SK-N-SH (cell line): ENCODE data around the gene KIFC3. TPM values are rescaled to one million over a fixed set of nuclear protein-coding genes. Genes with fewer than 3 reads are reported as not detected.

Source experiments
- CTCF ChIA-PET: fragments of 300-600, 350-600 bp; formaldehyde crosslinking; extraction: SDS; loops from one replicate; lab custom pipeline; 2021; lab: Yijun Ruan, JAX
- POLR2A ChIA-PET: fragments of 350-600 bp; sonication (Branson Sonifier 250); formaldehyde crosslinking; extraction: SDS; loops from one replicate; lab custom pipeline; 2020; ENCODE audit warnings: antibody characterized with exemption, inconsistent platforms; lab: Yijun Ruan, JAX
- DNase-seq: peaks from one replicate; pipeline ENCODE4 v3.0.0; 2012
- H2AFZ ChIP-seq: fragments of 200-600 bp; sonication (generic); 2 replicates; pipeline ENCODE4 v1.8.1; 2016; ENCODE audit warnings: antibody characterized with exemption, mild to moderate bottlenecking, low read depth
- H3F3A ChIP-seq: fragments of 200-600 bp; sonication (generic); replicated peaks from 2 replicates; pipeline ENCODE3; 2016; ENCODE audit warnings: antibody characterized with exemption, mild to moderate bottlenecking; ENCODE audit not compliant: insufficient read depth
- H3K27ac ChIP-seq, 2 experiments: fragments of 200-500 bp in 1 of 2; fragments of 200-600 bp in 1 of 2; sonication (Bioruptor generic) in 1 of 2; sonication (generic), shearing (Covaris generic) in 1 of 2; 2 replicates each; pipeline versions ENCODE4 v1.5.1 to v1.6.1; 2014 to 2016; ENCODE audit warnings: low read depth in 2 of 2, inconsistent platforms in 1 of 2, low read length in 1 of 2, mild to moderate bottlenecking in 1 of 2, mixed read lengths in 1 of 2
- H3K27me3 ChIP-seq: fragments of 200-600 bp; sonication (generic), shearing (Covaris generic); 2 replicates; pipeline ENCODE4 v1.6.1; 2016; ENCODE audit warnings: mixed run types; ENCODE audit not compliant: insufficient read depth
- H3K36me3 ChIP-seq, 2 experiments: fragments of 200-500 bp in 1 of 2; fragments of 200-600 bp in 1 of 2; sonication (Bioruptor generic) in 1 of 2; sonication (generic) in 1 of 2; replicated peaks in 1 of 2; 2 replicates each; pipeline versions ENCODE3 to v1.5.1; 2014 to 2016; ENCODE audit warnings: low read length in 1 of 2, mild to moderate bottlenecking in 1 of 2; ENCODE audit not compliant: insufficient read depth in 2 of 2, control insufficient read depth in 1 of 2
- H3K4me1 ChIP-seq, 2 experiments: fragments of 200-500 bp in 1 of 2; fragments of 200-600 bp in 1 of 2; sonication (Bioruptor generic) in 1 of 2; sonication (generic), shearing (Covaris generic) in 1 of 2; 2 replicates each; pipeline versions ENCODE4 v1.5.1 to v1.6.1; 2014 to 2016; ENCODE audit warnings: low read depth in 1 of 2, low read length in 1 of 2, mixed run types in 1 of 2; ENCODE audit not compliant: insufficient read depth in 2 of 2, control insufficient read depth in 1 of 2
- H3K4me2 ChIP-seq: fragments of 200-600 bp; sonication (generic), shearing (Covaris generic); 2 replicates; pipeline ENCODE4 v1.6.1; 2017; ENCODE audit warnings: mixed run types
- H3K4me3 ChIP-seq, 2 experiments: fragments of 200-500 bp in 1 of 2; fragments of 200-600 bp in 1 of 2; sonication (Bioruptor generic) in 1 of 2; sonication (generic), shearing (Covaris generic) in 1 of 2; 2 replicates each; pipeline versions ENCODE4 v1.5.1 to v1.8.1; 2014 to 2016; ENCODE audit warnings: low read depth in 2 of 2, inconsistent platforms in 1 of 2, low read length in 1 of 2, mild to moderate bottlenecking in 1 of 2, mixed read lengths in 1 of 2, moderate library complexity in 1 of 2
- H3K79me2 ChIP-seq: fragments of 200-600 bp; sonication (generic); 2 replicates; pipeline ENCODE4 v1.8.1; 2017; ENCODE audit warnings: mild to moderate bottlenecking; ENCODE audit not compliant: insufficient read depth
- H3K9ac ChIP-seq: fragments of 200-600 bp; sonication (generic); 2 replicates; pipeline ENCODE4 v1.6.1; 2017; ENCODE audit warnings: mixed run types
- H3K9me2 ChIP-seq: fragments of 200-600 bp; sonication (generic); 2 replicates; pipeline ENCODE4 v1.6.1; 2017; ENCODE audit warnings: mixed run types
- H3K9me3 ChIP-seq: fragments of 200-600 bp; sonication (generic); 2 replicates; pipeline ENCODE4 v1.6.1; 2017; ENCODE audit warnings: mixed run types, mild to moderate bottlenecking, moderate library complexity
- H4K20me1 ChIP-seq: fragments of 200-600 bp; sonication (generic); 2 replicates; pipeline ENCODE4 v1.6.1; 2017; ENCODE audit warnings: mild to moderate bottlenecking, mixed run types; ENCODE audit not compliant: insufficient read depth
- FOXJ3 ChIP-seq: sonication (generic); formaldehyde crosslinking; IDR thresholded peaks from 2 replicates; pipeline ENCODE4 v1.5.1; 2020; ENCODE audit warnings: mild to moderate bottlenecking, missing genetic modification reagents
- GABPA ChIP-seq: IDR thresholded peaks from 2 replicates; pipeline ENCODE4 v1.4.0; 2012; ENCODE audit warnings: low read depth, mild to moderate bottlenecking
- GATA2 ChIP-seq: sonication (generic); formaldehyde crosslinking; IDR thresholded peaks from 2 replicates; pipeline ENCODE4 v1.5.0; 2020; ENCODE audit warnings: mild to moderate bottlenecking, missing genetic modification reagents
- MXI1 ChIP-seq: IDR thresholded peaks from 2 replicates; pipeline ENCODE4 v1.6.1; 2012; ENCODE audit warnings: mild to moderate bottlenecking, low read depth, low read length, improper control_type of control experiment
- POLR2AphosphoS5 ChIP-seq: IDR thresholded peaks from 2 replicates; pipeline ENCODE4 v1.6.1; 2012; ENCODE audit warnings: low read depth, low read length
- RAD21 ChIP-seq: IDR thresholded peaks from 2 replicates; pipeline ENCODE4 v1.6.1; 2012; ENCODE audit warnings: mild to moderate bottlenecking, low read length
- RCOR1 ChIP-seq: fragments of 150-350 bp; IDR thresholded peaks from 2 replicates; pipeline ENCODE4 v1.6.1; 2017; ENCODE audit warnings: antibody characterized with exemption, low read length
- RFX5 ChIP-seq: IDR thresholded peaks from 2 replicates; pipeline ENCODE4 v1.6.1; 2012; ENCODE audit warnings: mild to moderate bottlenecking, improper control_type of control experiment, low read length
- TAF1 ChIP-seq: IDR thresholded peaks from 2 replicates; pipeline ENCODE4 v1.6.1; 2012; ENCODE audit warnings: low read depth, mild to moderate bottlenecking, low read length, moderate library complexity, borderline replicate concordance
- TCF12 ChIP-seq: IDR thresholded peaks from 2 replicates; pipeline ENCODE4 v1.4.0; 2012
- TEAD4 ChIP-seq: IDR thresholded peaks from 2 replicates; pipeline ENCODE4 v1.4.0; 2012; ENCODE audit warnings: mild to moderate bottlenecking, borderline replicate concordance; ENCODE audit not compliant: insufficient read depth
- WGBS: methylation state at CpG from one replicate; pipeline ENCODE4 v1.1.6; 2017; ENCODE audit warnings: low lambda C conversion rate; 5-methylcytosine and 5-hydroxymethylcytosine counted together
- polyA plus RNA-seq, 3 experiments: library from polyadenylated mRNA; depleted of rRNA; stranded (reverse); fragments of >200 nt; gene quantifications; 2 replicates each; pipeline ENCODE4 v1.2.3, GENCODE V29; 2012
- TF ChIP-seq, protein P1 (sequence below): IDR thresholded peaks from 2 replicates; pipeline ENCODE4 v1.4.0; 2012; ENCODE audit warnings: low read depth, borderline replicate concordance
- TF ChIP-seq, protein P2 (sequence below): IDR thresholded peaks from 2 replicates; pipeline ENCODE4 v1.6.1; 2012; ENCODE audit warnings: mild to moderate bottlenecking, low read depth, low read length, moderate library complexity

Gene KIFC3
- polyA plus RNA-seq, 1 of the 3 experiments (the other 2 are of a cell fraction), result 65.4 TPM

DNA sequence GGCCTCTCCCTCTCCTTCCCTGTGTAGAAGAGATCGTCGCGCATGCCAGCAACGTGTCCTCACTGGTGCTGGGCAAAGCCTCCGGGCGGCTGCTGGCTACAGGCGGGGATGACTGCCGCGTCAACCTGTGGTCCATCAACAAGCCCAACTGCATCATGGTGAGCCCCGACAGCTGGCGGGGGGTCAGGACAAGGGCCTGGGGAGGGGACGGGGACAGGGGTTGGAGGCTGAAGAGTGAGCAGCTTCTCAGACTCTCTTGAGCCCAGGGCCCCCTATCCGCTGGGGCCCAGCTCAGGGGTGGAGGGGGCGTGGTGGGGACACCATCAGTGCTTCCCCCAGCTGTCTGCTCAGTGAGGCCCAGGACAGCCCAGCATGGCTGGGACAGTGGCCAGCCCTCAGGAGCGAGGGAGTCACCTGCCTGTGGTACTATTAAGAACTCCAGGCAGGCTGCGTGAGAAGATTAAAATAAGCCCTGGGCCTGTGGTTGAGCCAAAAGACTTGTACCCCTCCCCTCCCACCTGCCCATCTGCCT lies 60.6 kb downstream of the KIFC3 start:
- H3K9me3 ChIP-seq, result no peaks in the 10 kb centered on the region
- H3K9me2 ChIP-seq, result no peaks in the 10 kb centered on the region
- H3K79me2 ChIP-seq, result peaks cover 15% of the 10 kb centered on the region; the same call in 1 of the 2 replicates
- H3F3A ChIP-seq, result no peaks in the 10 kb centered on the region
- H3K4me3 ChIP-seq, result no peak overlapping the region
- no peak for DNase-seq
- TF ChIP-seq TCF12 (no peak), GABPA (no peak), FOXJ3 (CRISPR knock-in tag) (no peak), RAD21 (no peak), MXI1 (no peak), POLR2AphosphoS5 (no peak), RFX5 (no peak), TEAD4 (no peak), RCOR1 (no peak), GATA2 (CRISPR knock-in tag) (no peak), TAF1 (no peak)
- TF ChIP-seq, protein P1, sequence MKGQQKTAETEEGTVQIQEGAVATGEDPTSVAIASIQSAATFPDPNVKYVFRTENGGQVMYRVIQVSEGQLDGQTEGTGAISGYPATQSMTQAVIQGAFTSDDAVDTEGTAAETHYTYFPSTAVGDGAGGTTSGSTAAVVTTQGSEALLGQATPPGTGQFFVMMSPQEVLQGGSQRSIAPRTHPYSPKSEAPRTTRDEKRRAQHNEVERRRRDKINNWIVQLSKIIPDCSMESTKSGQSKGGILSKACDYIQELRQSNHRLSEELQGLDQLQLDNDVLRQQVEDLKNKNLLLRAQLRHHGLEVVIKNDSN, result no peak
- TF ChIP-seq, protein P2, sequence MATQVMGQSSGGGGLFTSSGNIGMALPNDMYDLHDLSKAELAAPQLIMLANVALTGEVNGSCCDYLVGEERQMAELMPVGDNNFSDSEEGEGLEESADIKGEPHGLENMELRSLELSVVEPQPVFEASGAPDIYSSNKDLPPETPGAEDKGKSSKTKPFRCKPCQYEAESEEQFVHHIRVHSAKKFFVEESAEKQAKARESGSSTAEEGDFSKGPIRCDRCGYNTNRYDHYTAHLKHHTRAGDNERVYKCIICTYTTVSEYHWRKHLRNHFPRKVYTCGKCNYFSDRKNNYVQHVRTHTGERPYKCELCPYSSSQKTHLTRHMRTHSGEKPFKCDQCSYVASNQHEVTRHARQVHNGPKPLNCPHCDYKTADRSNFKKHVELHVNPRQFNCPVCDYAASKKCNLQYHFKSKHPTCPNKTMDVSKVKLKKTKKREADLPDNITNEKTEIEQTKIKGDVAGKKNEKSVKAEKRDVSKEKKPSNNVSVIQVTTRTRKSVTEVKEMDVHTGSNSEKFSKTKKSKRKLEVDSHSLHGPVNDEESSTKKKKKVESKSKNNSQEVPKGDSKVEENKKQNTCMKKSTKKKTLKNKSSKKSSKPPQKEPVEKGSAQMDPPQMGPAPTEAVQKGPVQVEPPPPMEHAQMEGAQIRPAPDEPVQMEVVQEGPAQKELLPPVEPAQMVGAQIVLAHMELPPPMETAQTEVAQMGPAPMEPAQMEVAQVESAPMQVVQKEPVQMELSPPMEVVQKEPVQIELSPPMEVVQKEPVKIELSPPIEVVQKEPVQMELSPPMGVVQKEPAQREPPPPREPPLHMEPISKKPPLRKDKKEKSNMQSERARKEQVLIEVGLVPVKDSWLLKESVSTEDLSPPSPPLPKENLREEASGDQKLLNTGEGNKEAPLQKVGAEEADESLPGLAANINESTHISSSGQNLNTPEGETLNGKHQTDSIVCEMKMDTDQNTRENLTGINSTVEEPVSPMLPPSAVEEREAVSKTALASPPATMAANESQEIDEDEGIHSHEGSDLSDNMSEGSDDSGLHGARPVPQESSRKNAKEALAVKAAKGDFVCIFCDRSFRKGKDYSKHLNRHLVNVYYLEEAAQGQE, result no peak
- TF ChIP-seq, all 33 proteins: peak for 0
- H3K4me1 ChIP-seq, result peaks cover 5 to 8% of the 10 kb centered on the region in 2 experiments; a peak in 2 of 4 replicates
- H3K4me2 ChIP-seq, result no peak overlapping the region
- POLR2A ChIA-PET, result no interaction called here
- H3K36me3 ChIP-seq, result peaks cover 0 to 15% of the 10 kb centered on the region in 2 experiments
- H2AFZ ChIP-seq, result no peak overlapping the region
- no peaks in the 10 kb centered on the region for H3K27me3 ChIP-seq
- CTCF ChIA-PET, result interaction anchor here (2.0 to 3.6 kb wide), 2 partner anchors 16 to 166 kb away, joined by 6 to 19 read pairs; no protein-coding TSS in a partner anchor
- WGBS, result 75% methylated on average over 2 of the region's 16 CpGs
- H3K27ac ChIP-seq, result no peak overlapping the region
- H3K9ac ChIP-seq, result no peak overlapping the region
- H4K20me1 ChIP-seq, result no peaks in the 10 kb centered on the region
